T-helper 9 cell (primary cell): ENCODE results near the gene CTXND1.

Experiments
- DNase-seq: peaks from one replicate; pipeline ENCODE4 v3.0.0-alpha.2; 2020

The CTXND1 gene

GRCh38 chr15:80208758-80209734 is 43.0 kb downstream of the CTXND1 start:
- DNase-seq = no peak

DNA sequence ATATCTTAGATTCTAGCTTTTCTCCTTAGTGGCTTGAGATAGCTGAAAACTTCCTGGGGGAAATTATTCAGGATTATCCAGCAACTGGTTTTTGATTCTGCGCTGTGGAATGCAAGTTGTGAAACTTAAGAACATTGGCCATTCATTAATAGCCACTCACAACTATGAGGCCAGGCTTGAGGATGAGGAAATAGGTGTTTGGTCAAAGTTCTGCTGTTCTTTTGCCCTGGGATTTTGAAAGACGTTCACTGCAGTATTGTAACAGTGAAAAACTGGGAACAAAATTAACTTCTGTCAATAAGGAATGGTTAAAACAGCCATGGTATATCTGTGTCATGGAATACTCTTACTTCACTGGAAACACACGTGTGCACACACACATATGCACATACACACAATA is 44.1 kb downstream of the CTXND1 start:
- DNase-seq = no peak

- DNase-seq = no peak
Observed at GRCh38 chr15:80204231-80204630, 47.8 kb downstream of the CTXND1 start.

- no peak for DNase-seq
Observed at GRCh38 chr15:80203361-80203885, 48.6 kb downstream of the CTXND1 start.

- no peak for DNase-seq
Observed at GRCh38 chr15:80202641-80203360, 49.2 kb downstream of the CTXND1 start.

DNA sequence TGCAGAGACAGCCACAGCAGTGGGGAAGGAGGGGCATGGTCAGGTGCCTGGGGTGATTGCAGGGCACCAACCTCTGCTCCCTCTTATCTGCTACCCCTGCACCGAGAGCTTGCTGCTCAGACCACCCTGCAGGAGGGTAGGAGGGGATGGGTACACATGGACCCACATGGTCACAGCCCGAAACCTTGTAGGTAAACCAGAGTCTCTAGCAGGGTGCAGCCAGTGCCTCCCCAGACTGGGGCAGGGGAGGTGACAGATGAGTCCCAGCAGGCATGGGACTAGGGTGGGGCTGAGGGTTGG is 50.0 kb downstream of the CTXND1 start:
- no peak for DNase-seq

- DNase-seq = no peak
Observed at GRCh38 chr15:80201256-80202015, 50.6 kb downstream of the CTXND1 start.

DNA sequence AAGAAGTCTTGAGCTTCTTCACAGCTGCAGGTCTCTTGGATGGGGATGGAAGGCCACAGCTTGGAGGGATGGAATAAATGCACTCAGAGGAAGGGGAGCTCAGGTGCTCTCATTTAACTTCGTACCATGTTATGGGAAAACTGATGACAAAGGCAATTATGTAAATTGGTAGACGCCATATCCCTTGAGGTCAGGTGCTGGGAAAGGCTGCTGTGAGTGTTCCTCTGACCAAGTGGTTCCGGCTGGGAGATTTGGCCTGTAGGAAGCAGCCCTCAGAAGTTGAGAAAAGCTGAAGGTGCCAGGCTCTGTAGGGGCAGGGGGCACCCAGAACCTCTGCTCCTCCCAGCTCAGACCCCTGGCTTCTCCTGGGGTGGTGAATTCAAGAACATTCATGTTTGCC is 52.1 kb downstream of the CTXND1 start:
- no peak for DNase-seq

DNA sequence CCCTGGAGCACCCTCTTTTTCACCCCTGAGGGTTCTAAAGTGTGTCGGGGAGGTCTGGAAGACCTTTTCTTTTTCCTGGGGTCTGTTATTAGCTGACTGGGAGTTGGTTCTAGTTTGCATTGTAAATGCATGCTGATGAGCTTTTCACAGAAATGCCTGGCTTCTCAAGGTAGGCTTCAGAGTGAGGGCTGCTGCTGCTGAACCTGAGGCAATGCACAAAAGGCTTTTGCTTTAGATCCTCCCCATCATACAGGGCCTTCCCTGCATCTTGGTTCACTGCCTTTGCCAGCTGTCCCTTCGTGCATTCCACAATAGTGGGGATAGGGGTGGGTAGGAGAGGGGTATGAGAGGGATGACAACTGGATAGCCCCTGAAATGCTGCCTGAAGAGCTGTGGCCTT is 52.6 kb downstream of the CTXND1 start:
- no peak for DNase-seq

GRCh38 chr15:80194914-80195313 is 57.1 kb downstream of the CTXND1 start:
- DNase-seq = no peak

GRCh38 chr15:80194186-80194585 is 57.8 kb downstream of the CTXND1 start:
- no peak for DNase-seq

DNA sequence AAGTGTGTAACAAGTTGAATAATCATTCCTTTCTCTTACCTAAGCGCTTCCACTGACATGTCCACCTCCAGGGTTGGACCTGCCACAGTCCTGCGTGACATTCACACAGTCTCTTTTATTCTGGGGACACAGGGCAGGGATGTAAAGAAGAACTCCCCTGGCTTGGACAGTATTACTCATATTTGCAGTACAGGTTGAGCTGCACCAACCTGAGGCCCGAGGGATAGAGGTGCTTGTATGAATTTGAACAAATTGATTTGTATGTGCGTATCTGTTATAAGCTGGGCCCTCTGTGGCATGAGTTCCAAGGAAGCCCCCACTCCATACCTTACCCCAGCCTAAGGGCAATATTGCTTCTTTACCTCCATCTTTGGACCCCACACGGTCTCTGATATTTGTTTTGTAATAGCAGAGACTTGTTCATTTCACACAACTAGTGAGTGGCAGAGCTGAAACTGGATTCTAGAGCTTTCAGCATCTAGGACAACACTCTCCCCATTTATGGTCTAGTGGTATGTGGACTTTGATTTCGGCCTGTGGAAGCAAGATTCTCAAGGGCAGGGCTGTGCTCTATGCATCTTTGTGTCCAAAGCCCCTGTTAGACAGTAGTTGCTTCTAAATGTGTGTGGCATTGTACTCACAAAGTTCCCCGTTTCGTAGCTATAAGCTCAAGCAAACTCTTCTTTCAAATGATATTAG is 60.0 kb downstream of the CTXND1 start:
- no peak for DNase-seq

DNA sequence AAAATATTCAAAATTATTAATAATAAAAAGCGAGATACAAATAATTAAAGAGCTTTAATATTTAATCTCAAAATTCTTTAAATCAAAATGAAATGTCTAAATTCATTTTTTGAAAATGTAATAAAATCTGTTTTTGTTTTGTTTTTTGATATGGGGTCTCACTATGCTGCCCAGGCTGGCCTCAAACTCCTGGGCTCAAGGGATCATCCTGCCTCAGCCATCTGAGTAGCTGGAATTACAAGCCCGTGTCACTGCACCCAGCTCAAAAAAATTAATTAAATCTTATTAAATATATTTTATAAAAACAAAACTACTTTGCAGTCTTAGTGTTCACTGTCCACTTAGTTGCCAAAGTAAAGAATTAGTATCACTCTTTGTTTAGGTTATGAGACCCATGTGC is 60.8 kb downstream of the CTXND1 start:
- no peak for DNase-seq

- DNase-seq = no peak
Observed at GRCh38 chr15:80188251-80188650, 63.8 kb downstream of the CTXND1 start.

DNA sequence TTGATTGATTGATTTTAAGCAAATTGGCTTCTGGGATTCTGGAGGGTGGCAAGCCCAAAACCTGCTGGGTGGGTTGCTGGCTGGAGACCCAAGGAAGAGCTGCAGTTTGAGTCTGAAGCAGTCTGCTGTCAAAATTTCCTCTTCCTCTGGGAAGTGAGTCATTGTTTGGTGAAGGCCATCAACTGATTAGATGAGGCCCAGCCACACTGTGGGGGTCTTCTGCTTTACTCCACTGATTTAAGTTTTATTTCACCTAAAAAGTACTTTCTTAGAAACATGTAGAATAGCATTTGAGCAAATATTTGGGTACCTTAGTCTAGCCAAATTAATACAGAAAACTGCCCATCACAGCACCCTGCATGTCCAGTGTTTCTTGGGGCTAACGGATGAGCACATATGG is 65.4 kb downstream of the CTXND1 start:
- no peak for DNase-seq

GRCh38 chr15:80186066-80186465 is 65.9 kb downstream of the CTXND1 start:
- DNase-seq = no peak

DNA sequence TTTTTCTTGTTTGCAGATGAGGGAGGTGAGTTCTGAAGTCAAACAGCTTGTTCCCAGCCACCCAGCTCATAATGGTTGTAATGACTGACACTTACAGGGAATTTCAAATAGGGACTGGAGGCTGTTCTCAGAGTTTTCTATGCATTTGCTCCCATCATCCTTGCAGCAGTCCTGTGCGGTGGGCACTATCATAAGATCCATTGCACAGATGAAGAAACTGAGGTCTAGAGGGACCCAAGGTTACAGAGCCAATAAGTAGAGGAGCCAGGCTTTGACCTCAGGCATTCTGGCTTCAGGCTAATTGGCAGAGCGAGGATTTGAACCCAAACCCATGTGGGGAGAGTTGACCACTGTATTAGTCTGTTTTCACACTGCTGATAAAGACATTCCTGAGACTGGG is 66.9 kb downstream of the CTXND1 start:
- no peak for DNase-seq

GRCh38 chr15:80184554-80184953 is 67.5 kb downstream of the CTXND1 start:
- DNase-seq = no peak

DNA sequence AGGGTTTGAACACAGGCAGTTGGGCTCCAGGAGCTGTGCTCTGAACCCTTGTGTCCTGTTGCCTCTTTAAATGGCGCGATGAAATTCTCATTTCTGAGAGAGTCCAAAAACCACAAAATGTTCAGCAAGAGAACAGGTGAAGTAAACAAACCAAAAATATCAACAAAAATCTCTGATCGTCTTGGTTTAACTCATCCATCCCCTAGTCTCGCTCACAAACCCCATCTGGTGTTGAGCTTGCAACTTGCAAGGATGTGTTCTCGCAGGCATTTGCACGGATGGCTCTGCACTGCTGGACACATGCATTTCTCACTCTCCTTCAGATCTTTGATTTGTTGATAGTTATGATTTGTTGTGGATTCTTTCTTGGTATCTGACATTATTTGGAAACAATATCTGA is 68.1 kb downstream of the CTXND1 start:
- no peak for DNase-seq

DNA sequence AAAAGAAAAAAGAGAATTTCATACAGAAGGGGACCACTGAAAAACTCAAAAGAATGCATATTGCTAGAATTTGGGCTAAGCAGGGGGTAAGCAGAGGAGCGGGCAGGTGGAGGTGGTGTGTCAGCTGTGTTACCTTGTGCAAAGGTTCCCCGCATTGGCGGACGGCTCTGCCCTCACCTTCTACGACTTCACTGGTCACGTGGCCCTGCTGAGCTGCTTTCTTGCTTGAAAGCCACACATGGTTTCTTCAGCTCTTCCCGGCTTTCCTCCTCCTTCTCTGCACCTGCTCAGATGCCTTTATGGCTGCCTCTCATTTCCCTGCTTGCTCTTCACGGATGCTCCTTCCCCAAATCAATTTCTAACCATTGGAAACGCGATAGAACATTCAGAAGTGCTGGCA is 68.7 kb downstream of the CTXND1 start:
- no peak for DNase-seq

DNA sequence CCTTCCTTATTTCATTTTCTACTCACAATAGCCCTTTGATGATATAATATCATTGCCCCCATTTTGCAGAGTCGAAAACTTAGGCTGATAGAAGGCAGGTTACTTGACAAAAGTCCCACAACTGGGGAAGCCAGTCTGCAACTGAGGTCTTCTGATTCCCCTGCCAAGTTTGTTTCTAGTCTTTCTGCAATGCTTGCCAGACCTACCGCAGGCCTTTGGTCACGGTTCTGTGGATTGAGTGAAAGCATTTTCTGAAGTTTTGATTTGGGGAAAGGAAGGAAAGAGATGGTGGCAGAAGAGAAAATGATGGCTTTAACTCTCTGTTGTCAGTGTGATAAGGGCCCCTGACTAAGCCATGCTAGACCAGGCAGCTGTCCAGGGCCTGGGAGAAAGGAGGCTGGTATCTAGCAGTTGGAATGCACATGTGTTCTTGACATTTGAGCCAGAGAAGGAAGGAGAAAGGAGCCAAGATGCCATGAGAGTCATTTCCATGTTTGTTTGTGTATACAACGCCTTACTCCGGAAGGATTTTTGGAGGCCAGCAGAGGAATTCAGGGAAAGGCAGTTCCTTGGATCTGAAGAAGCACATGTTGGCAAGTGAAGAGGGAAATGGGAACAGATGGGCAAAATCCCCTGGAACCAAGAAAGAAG is 69.3 kb downstream of the CTXND1 start:
- no peak for DNase-seq

DNA sequence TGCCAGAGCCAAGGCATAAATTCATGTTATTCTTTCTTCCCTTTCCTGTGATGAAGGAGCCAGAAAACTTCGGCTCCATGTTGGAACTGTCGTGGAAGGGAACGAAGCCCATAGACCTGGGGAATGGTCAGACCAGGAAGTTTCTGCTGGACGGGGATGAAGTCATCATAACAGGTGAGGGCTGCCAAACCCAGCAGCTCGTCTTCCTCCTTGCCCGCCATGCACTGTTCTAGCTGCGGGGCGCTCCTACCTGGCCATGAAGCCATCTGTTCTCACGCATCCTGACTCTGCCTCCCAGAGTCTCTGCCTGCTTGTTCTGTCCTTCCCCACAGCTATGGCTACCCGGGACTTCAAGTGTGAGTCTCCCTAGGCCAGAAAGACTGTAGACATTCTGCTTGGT is 71.0 kb downstream of the CTXND1 start:
- no peak for DNase-seq
